OCI-LY3 (cell line): ENCODE measurements around the gene SYT8.

Source experiments
- EZH2phosphoT487 ChIP-seq: fragments of 200-600 bp; shearing (Covaris generic); IDR thresholded peaks from 2 replicates; pipeline ENCODE4 v1.6.1; 2018; ENCODE audit warnings: antibody characterized with exemption, mixed run types, low read depth
- TF ChIP-seq, protein P1 (sequence below): fragments of 200-600, 300-600 bp; sonication (generic); IDR thresholded peaks from 2 replicates; pipeline ENCODE4 v1.5.1; 2014; ENCODE audit warnings: antibody characterized with exemption, low read length, low read depth

DNA sequence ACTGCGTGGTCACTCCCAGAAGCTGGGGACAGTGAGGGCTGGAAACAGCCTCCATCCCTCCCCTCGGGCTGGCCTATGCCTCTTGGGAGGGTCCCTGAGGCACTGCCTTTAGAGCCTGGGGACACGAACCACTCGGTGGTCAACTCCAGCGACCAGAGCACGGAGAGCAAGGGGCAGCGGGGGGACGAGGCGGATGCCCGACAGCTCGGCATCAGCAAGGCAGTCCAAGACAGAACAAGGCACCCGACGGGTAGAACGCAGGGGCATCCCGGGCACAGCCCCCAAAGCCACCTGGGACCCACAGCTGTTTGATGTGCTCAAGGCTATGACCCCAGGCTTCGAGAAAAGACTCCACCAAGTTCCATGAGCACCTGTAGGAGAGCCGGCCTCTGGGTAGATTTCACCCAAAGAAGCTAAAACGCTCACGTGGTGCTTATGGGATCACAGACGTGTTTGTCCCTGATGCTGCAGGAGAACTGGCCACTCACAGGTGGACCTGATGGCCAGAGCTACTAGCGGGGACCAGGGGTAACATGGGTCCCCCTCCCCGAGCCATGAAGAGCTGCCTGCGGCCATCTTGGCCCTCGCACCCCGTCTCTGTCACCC is 17.6 kb downstream of the SYT8 start:
- TF ChIP-seq, protein P1, sequence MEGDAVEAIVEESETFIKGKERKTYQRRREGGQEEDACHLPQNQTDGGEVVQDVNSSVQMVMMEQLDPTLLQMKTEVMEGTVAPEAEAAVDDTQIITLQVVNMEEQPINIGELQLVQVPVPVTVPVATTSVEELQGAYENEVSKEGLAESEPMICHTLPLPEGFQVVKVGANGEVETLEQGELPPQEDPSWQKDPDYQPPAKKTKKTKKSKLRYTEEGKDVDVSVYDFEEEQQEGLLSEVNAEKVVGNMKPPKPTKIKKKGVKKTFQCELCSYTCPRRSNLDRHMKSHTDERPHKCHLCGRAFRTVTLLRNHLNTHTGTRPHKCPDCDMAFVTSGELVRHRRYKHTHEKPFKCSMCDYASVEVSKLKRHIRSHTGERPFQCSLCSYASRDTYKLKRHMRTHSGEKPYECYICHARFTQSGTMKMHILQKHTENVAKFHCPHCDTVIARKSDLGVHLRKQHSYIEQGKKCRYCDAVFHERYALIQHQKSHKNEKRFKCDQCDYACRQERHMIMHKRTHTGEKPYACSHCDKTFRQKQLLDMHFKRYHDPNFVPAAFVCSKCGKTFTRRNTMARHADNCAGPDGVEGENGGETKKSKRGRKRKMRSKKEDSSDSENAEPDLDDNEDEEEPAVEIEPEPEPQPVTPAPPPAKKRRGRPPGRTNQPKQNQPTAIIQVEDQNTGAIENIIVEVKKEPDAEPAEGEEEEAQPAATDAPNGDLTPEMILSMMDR = no peak
- TF ChIP-seq EZH2phosphoT487 = no peak
